B cell (primary cell): ENCODE measurements around the gene TLR5. TPM values are rescaled to one million over a fixed set of nuclear protein-coding genes. Genes with fewer than 3 reads are reported as not detected.

Experiments
- ATAC-seq: fragments of 200-7000 bp; cut with Tn5 transposase; one replicate; pipeline ENCODE4 v1.10.0; 2021; ENCODE audit warnings: low read depth, mild to moderate bottlenecking, moderate number of reproducible peaks, moderate library complexity
- CTCF ChIA-PET: fragments of 350-600 bp; sonication (Branson Sonifier 250); formaldehyde crosslinking; loops from one replicate; lab custom pipeline; 2021; ENCODE audit warnings: antibody characterized with exemption, inconsistent platforms; lab: Charles Lee
- POLR2A ChIA-PET: fragments of 350-600 bp; sonication (Branson Sonifier 250); formaldehyde crosslinking; loops from one replicate; lab custom pipeline; 2021; ENCODE audit warnings: antibody characterized with exemption; lab: Charles Lee
- DNase-seq: peaks from one replicate; pipeline ENCODE4 v3.0.0; 2013
- H2AFZ ChIP-seq: 2 replicates; pipeline ENCODE4 v1.6.1; 2012; ENCODE audit warnings: mild to moderate bottlenecking, low read depth, low read length; ENCODE audit not compliant: insufficient read depth, poor library complexity, severe bottlenecking
- H3K27ac ChIP-seq, 2 donors: 1 replicate in 1 of 2; 2 replicates in 1 of 2; pipeline ENCODE4 v1.5.1; 2012 to 2013; ENCODE audit warnings: low read length in 2 of 2, mild to moderate bottlenecking in 2 of 2, moderate library complexity in 1 of 2
- H3K27me3 ChIP-seq, 4 experiments: fragments of 200-600 bp in 1 of 4; sonication (generic) in 1 of 4; replicated peaks in 1 of 4; 1 replicate in 2 of 4; 2 replicates in 2 of 4; pipeline versions ENCODE4 v1.6.1 to v1.7.0; 2013 to 2016; ENCODE audit warnings: low read length in 3 of 4, mild to moderate bottlenecking in 2 of 4, mixed read lengths in 1 of 4, moderate library complexity in 1 of 4; ENCODE audit not compliant: insufficient read depth in 4 of 4, control insufficient read depth in 3 of 4; ENCODE audit errors: control extremely low read depth in 1 of 4
- H3K36me3 ChIP-seq, 2 experiments: replicated peaks in 1 of 2; 1 replicate in 1 of 2; 2 replicates in 1 of 2; pipeline versions ENCODE4 v1.6.1 to v1.7.1; 2013; ENCODE audit warnings: low read length in 1 of 2; ENCODE audit not compliant: insufficient read depth in 2 of 2, control insufficient read depth in 1 of 2; ENCODE audit errors: control extremely low read depth in 1 of 2, extremely low read depth in 1 of 2
- H3K4me1 ChIP-seq, 2 donors: fragments of 200-600 bp in 1 of 2; sonication (generic) in 1 of 2; 1 replicate in 1 of 2; 2 replicates in 1 of 2; pipeline versions ENCODE4 v1.5.1 to v1.6.1; 2013 to 2017; ENCODE audit warnings: low read length in 2 of 2; ENCODE audit not compliant: control insufficient read depth in 2 of 2, insufficient read depth in 2 of 2
- H3K4me2 ChIP-seq: replicated peaks from 2 replicates; pipeline ENCODE3; 2012; ENCODE audit warnings: mild to moderate bottlenecking, low read depth, low read length; ENCODE audit not compliant: poor library complexity, severe bottlenecking
- H3K4me3 ChIP-seq, 5 experiments: fragments of 200-600 bp in 1 of 5; sonication (generic) in 1 of 5; 1 replicate in 3 of 5; 2 replicates in 2 of 5; pipeline versions ENCODE4 v1.5.1 to v1.7.0; 2011 to 2016; ENCODE audit warnings: low read length in 4 of 5, mild to moderate bottlenecking in 4 of 5, low read depth in 2 of 5, control low read depth in 1 of 5, moderate library complexity in 1 of 5; ENCODE audit not compliant: insufficient read depth in 1 of 5; ENCODE audit errors: control extremely low read depth in 1 of 5, extremely low read depth in 1 of 5
- H3K79me2 ChIP-seq: fragments of 200-600 bp; sonication (generic); one replicate; pipeline ENCODE4 v1.6.0; 2016; ENCODE audit warnings: low read length; ENCODE audit not compliant: control insufficient read depth, insufficient read depth
- H3K9ac ChIP-seq: fragments of 200-600 bp; sonication (generic); 2 replicates; pipeline ENCODE4 v1.6.1; 2017; ENCODE audit warnings: mild to moderate bottlenecking, low read length, moderate library complexity
- H3K9me3 ChIP-seq, 3 donors: one replicate each; pipeline versions ENCODE4 v1.6.1 to v1.7.1; 2013; ENCODE audit warnings: low read length in 2 of 3; ENCODE audit not compliant: control insufficient read depth in 2 of 3, insufficient read depth in 1 of 3; ENCODE audit errors: control extremely low read depth in 1 of 3
- H4K20me1 ChIP-seq: 2 replicates; pipeline ENCODE4 v1.6.0; 2012; ENCODE audit warnings: mild to moderate bottlenecking, low read length; ENCODE audit not compliant: insufficient read depth, control insufficient read depth, poor library complexity, severe bottlenecking
- H3K27ac Mint-ChIP-seq: one replicate; pipeline ENCODE4 v1.8.0; 2021; ENCODE audit warnings: mixed read lengths
- H3K27me3 Mint-ChIP-seq: one replicate; pipeline ENCODE4 v1.8.0; 2021; ENCODE audit warnings: mixed read lengths
- H3K4me1 Mint-ChIP-seq: one replicate; pipeline ENCODE4 v1.8.0; 2021; ENCODE audit warnings: mixed read lengths
- H3K4me3 Mint-ChIP-seq: one replicate; pipeline ENCODE4 v1.8.0; 2021; ENCODE audit warnings: mixed read lengths
- H3K9me3 Mint-ChIP-seq: one replicate; pipeline ENCODE4 v1.8.0; 2022; ENCODE audit warnings: mixed read lengths; ENCODE audit not compliant: insufficient read depth
- EZH2 ChIP-seq: IDR thresholded peaks from 2 replicates; pipeline ENCODE4 v1.6.1; 2012; ENCODE audit warnings: borderline replicate concordance, low read depth, mild to moderate bottlenecking, moderate library complexity, low read length; ENCODE audit not compliant: insufficient read depth, poor library complexity, severe bottlenecking
- WGBS: methylation state at CpG from one replicate; pipeline ENCODE4 v1.1.5; 2013; ENCODE audit warnings: missing lambda C conversion rate; ENCODE audit not compliant: insufficient coverage; 5-methylcytosine and 5-hydroxymethylcytosine counted together
- intact Hi-C: fragments of 100-400 bp; cut with micrococcal nuclease; formaldehyde crosslinking; loops from one replicate; pipeline ENCODE4 v1.10.0; 2022
- polyA plus RNA-seq: library from polyadenylated mRNA; depleted of rRNA; stranded (reverse); fragments of >200 nt; gene quantifications from 2 replicates; pipeline ENCODE4 v1.2.3, GENCODE V29; 2012
- total RNA-seq, 2 donors: library from RNA; stranded (reverse); fragments of 120-200 nt in 1 of 2; gene quantifications; 1 replicate in 1 of 2; 2 replicates in 1 of 2; pipeline versions ENCODE4 v1.2.3 to v1.2.4, GENCODE V29; 2013 to 2022
- TF ChIP-seq, protein P1 (sequence below): fragments of 200-600 bp; IDR thresholded peaks from one replicate; pipeline ENCODE4 v1.8.0; 2022; ENCODE audit warnings: antibody characterized with exemption, mild to moderate bottlenecking

The TLR5 gene
- total and polyA plus RNA-seq, 2 donors (not counting 1 experiment from before 2014, with no cell fraction given): 0.21 TPM; not detected in 1

- Mint-ChIP-seq H3K9me3 (no peaks in the 10 kb centered on the region), H3K4me3 (no peak overlapping the region), H3K27me3 (peaks cover 73% of the 10 kb centered on the region), H3K27ac (no peak overlapping the region), H3K4me1 (peaks cover 12% of the 10 kb centered on the region)
- H2AFZ ChIP-seq: no peak overlapping the region
- H3K4me1 ChIP-seq: peaks cover 7 to 11% of the 10 kb centered on the region in 2 donors
- no peak overlapping the region for H3K27ac ChIP-seq
- ChIA-PET POLR2A (no interaction called here), CTCF (interaction anchor here (0.9 to 8.7 kb wide), 6 partner anchors 7 to 548 kb away, joined by 3 to 95 read pairs (median 6); partner anchors contain the start of gene TLR5)
- TF ChIP-seq EZH2: no peak
- TF ChIP-seq, protein P1, sequence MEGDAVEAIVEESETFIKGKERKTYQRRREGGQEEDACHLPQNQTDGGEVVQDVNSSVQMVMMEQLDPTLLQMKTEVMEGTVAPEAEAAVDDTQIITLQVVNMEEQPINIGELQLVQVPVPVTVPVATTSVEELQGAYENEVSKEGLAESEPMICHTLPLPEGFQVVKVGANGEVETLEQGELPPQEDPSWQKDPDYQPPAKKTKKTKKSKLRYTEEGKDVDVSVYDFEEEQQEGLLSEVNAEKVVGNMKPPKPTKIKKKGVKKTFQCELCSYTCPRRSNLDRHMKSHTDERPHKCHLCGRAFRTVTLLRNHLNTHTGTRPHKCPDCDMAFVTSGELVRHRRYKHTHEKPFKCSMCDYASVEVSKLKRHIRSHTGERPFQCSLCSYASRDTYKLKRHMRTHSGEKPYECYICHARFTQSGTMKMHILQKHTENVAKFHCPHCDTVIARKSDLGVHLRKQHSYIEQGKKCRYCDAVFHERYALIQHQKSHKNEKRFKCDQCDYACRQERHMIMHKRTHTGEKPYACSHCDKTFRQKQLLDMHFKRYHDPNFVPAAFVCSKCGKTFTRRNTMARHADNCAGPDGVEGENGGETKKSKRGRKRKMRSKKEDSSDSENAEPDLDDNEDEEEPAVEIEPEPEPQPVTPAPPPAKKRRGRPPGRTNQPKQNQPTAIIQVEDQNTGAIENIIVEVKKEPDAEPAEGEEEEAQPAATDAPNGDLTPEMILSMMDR: no peak
- no peaks in the 10 kb centered on the region for H4K20me1 ChIP-seq
- H3K36me3 ChIP-seq: no peaks in the 10 kb centered on the region
- intact Hi-C loops: no loop called here
- H3K79me2 ChIP-seq: no peaks in the 10 kb centered on the region
- WGBS: 83% methylated on average over 2 of the region's 8 CpGs
- no peak for ATAC-seq
- no peak for DNase-seq
- H3K9me3 ChIP-seq: no peaks in the 10 kb centered on the region
- peaks cover 0 to 46% (median 24%) of the 10 kb centered on the region in 4 experiments for H3K27me3 ChIP-seq
- no peak overlapping the region for H3K4me2 ChIP-seq
- no peak overlapping the region for H3K9ac ChIP-seq
- no peak overlapping the region for H3K4me3 ChIP-seq
These were observed 7.7 kb downstream of the TLR5 start for GRCh38 chr1:223135176-223135942.
